ENCODE results near the gene RXRA.

Gene RXRA

GRCh38 chr9:134462318-134462717 is 136.1 kb downstream of the RXRA start:
- ChIA-PET CTCF (interaction anchor here (0.5 to 0.8 kb wide), 2 partner anchors 951 to 1139 kb away, joined by 3 to 4 read pairs; no protein-coding TSS in a partner anchor), POLR2A (no interaction called here)
- Histone ChIP-seq H3K27ac (ENCODE audit: extremely low read depth, low read depth, low read length) (no peak overlapping the region), H3K9me3 (ENCODE audit: control insufficient read depth, insufficient read depth, low read depth, low read length) (no peaks in the 10 kb centered on the region), H3K4me3 (ENCODE audit: low read depth, low read length) (no peak overlapping the region), H3K4me1 (ENCODE audit: control insufficient read depth, insufficient read depth, low read length) (no peaks in the 10 kb centered on the region), H3K36me3 (ENCODE audit: control insufficient read depth in 2 of 2, insufficient read depth in 1 of 2, low read length in 2 of 2) (no peaks in the 10 kb centered on the region)
- TF ChIP-seq ZNF155 (tag by site-specific recombination; IDR thresholded peaks at IDR 0.05) = no peak
- TF ChIP-seq ZNF529 (tag by site-specific recombination; IDR thresholded peaks at IDR 0.05; ENCODE audit: insufficient replicate concordance) = no peak
- TF ChIP-seq, protein P1, sequence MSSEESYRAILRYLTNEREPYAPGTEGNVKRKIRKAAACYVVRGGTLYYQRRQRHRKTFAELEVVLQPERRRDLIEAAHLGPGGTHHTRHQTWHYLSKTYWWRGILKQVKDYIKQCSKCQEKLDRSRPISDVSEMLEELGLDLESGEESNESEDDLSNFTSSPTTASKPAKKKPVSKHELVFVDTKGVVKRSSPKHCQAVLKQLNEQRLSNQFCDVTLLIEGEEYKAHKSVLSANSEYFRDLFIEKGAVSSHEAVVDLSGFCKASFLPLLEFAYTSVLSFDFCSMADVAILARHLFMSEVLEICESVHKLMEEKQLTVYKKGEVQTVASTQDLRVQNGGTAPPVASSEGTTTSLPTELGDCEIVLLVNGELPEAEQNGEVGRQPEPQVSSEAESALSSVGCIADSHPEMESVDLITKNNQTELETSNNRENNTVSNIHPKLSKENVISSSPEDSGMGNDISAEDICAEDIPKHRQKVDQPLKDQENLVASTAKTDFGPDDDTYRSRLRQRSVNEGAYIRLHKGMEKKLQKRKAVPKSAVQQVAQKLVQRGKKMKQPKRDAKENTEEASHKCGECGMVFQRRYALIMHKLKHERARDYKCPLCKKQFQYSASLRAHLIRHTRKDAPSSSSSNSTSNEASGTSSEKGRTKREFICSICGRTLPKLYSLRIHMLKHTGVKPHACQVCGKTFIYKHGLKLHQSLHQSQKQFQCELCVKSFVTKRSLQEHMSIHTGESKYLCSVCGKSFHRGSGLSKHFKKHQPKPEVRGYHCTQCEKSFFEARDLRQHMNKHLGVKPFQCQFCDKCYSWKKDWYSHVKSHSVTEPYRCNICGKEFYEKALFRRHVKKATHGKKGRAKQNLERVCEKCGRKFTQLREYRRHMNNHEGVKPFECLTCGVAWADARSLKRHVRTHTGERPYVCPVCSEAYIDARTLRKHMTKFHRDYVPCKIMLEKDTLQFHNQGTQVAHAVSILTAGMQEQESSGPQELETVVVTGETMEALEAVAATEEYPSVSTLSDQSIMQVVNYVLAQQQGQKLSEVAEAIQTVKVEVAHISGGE (tag by site-specific recombination; conservative IDR thresholded peaks at IDR 0.05; ENCODE audit: low read depth) = no peak
- TF ChIP-seq ZNF292 (tag by site-specific recombination; IDR thresholded peaks at IDR 0.05; ENCODE audit: borderline replicate concordance, low read depth) = no peak
- no peak for TF ChIP-seq KLF10 (tag by site-specific recombination; IDR thresholded peaks at IDR 0.05)
- TF ChIP-seq BCL6B (tag by site-specific recombination; IDR thresholded peaks at IDR 0.05) = no peak
- no peak for TF ChIP-seq ZXDB (tag by site-specific recombination; IDR thresholded peaks at IDR 0.05)
- no peak for TF ChIP-seq KLF8 (tag by site-specific recombination; IDR thresholded peaks at IDR 0.05)
- TF ChIP-seq ZNF391 (tag by site-specific recombination; IDR thresholded peaks at IDR 0.05; ENCODE audit: borderline replicate concordance, low read depth) = no peak
- no peak for TF ChIP-seq ZNF280C (tag by site-specific recombination; IDR thresholded peaks at IDR 0.05)
- TF ChIP-seq ZBTB17 (tag by site-specific recombination; IDR thresholded peaks at IDR 0.05) = no peak
- TF ChIP-seq ZSCAN4 (tag by site-specific recombination; IDR thresholded peaks at IDR 0.05) = no peak
- TF ChIP-seq ZNF221 (tag by site-specific recombination; IDR thresholded peaks at IDR 0.05; ENCODE audit: borderline replicate concordance) = no peak
- no peak for TF ChIP-seq BCL11B (tag by site-specific recombination; IDR thresholded peaks at IDR 0.05; ENCODE audit: low read depth)
- no peak for TF ChIP-seq ZNF324 (tag by site-specific recombination; IDR thresholded peaks at IDR 0.05)
- TF ChIP-seq ZNF350 (tag by site-specific recombination; IDR thresholded peaks at IDR 0.05) = no peak
- TF ChIP-seq, protein P2, sequence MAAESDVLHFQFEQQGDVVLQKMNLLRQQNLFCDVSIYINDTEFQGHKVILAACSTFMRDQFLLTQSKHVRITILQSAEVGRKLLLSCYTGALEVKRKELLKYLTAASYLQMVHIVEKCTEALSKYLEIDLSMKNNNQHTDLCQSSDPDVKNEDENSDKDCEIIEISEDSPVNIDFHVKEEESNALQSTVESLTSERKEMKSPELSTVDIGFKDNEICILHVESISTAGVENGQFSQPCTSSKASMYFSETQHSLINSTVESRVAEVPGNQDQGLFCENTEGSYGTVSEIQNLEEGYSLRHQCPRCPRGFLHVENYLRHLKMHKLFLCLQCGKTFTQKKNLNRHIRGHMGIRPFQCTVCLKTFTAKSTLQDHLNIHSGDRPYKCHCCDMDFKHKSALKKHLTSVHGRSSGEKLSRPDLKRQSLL (tag by site-specific recombination; IDR thresholded peaks at IDR 0.05) = no peak
- no peak for TF ChIP-seq ZNF660 (tag by site-specific recombination; IDR thresholded peaks at IDR 0.05)
- no peak for TF ChIP-seq ZNF133 (tag by site-specific recombination; IDR thresholded peaks at IDR 0.05)
- no peak for TF ChIP-seq ZNF2 (tag by site-specific recombination; IDR thresholded peaks at IDR 0.05)

All from HEK293 (cell line).